ENCODE data around the gene B2M. TPM values are rescaled to one million over a fixed set of nuclear protein-coding genes. Genes with fewer than 3 reads are reported as not detected.

Gene B2M
- polyA plus RNA-seq, 1 experiment = 5,536 TPM

DNA sequence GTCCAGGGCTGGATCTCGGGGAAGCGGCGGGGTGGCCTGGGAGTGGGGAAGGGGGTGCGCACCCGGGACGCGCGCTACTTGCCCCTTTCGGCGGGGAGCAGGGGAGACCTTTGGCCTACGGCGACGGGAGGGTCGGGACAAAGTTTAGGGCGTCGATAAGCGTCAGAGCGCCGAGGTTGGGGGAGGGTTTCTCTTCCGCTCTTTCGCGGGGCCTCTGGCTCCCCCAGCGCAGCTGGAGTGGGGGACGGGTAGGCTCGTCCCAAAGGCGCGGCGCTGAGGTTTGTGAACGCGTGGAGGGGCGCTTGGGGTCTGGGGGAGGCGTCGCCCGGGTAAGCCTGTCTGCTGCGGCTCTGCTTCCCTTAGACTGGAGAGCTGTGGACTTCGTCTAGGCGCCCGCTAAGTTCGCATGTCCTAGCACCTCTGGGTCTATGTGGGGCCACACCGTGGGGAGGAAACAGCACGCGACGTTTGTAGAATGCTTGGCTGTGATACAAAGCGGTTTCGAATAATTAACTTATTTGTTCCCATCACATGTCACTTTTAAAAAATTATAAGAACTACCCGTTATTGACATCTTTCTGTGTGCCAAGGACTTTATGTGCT is 527 bp downstream of the B2M start:
- DNase-seq (ENCODE audit: low read depth, low spot score) = no peak
- H3K27me3 ChIP-seq (ENCODE audit: control insufficient read depth, insufficient read depth, low read length) = no peaks in the 10 kb centered on the region
- TF ChIP-seq, protein P1, sequence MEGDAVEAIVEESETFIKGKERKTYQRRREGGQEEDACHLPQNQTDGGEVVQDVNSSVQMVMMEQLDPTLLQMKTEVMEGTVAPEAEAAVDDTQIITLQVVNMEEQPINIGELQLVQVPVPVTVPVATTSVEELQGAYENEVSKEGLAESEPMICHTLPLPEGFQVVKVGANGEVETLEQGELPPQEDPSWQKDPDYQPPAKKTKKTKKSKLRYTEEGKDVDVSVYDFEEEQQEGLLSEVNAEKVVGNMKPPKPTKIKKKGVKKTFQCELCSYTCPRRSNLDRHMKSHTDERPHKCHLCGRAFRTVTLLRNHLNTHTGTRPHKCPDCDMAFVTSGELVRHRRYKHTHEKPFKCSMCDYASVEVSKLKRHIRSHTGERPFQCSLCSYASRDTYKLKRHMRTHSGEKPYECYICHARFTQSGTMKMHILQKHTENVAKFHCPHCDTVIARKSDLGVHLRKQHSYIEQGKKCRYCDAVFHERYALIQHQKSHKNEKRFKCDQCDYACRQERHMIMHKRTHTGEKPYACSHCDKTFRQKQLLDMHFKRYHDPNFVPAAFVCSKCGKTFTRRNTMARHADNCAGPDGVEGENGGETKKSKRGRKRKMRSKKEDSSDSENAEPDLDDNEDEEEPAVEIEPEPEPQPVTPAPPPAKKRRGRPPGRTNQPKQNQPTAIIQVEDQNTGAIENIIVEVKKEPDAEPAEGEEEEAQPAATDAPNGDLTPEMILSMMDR (IDR thresholded peaks at IDR 0.05; ENCODE audit: low read depth, low read length) = no peak
- H3K9me3 ChIP-seq (ENCODE audit: control insufficient read depth, insufficient read depth, low read length) = no peaks in the 10 kb centered on the region; the same call in 1 of the 2 replicates
- POLR2A ChIA-PET = interaction anchor here (0.6 to 5.0 kb wide), 7 partner anchors 9 to 49 kb away, joined by 3 to 67 read pairs (median 4); partner anchors contain the start of genes SPG11 and TRIM69
- peak overlapping the region; percentile 96 for H3K4me3 ChIP-seq (ENCODE audit: low read depth, low read length)
- CTCF ChIA-PET = interaction anchor here (1.3 to 4.3 kb wide), 4 partner anchors 16 to 50 kb away, joined by 3 to 54 read pairs (median 26); partner anchors contain the start of gene SPG11
- H3K27ac ChIP-seq (ENCODE audit: low read depth, low read length) = peak overlapping the region; percentile 93

DNA sequence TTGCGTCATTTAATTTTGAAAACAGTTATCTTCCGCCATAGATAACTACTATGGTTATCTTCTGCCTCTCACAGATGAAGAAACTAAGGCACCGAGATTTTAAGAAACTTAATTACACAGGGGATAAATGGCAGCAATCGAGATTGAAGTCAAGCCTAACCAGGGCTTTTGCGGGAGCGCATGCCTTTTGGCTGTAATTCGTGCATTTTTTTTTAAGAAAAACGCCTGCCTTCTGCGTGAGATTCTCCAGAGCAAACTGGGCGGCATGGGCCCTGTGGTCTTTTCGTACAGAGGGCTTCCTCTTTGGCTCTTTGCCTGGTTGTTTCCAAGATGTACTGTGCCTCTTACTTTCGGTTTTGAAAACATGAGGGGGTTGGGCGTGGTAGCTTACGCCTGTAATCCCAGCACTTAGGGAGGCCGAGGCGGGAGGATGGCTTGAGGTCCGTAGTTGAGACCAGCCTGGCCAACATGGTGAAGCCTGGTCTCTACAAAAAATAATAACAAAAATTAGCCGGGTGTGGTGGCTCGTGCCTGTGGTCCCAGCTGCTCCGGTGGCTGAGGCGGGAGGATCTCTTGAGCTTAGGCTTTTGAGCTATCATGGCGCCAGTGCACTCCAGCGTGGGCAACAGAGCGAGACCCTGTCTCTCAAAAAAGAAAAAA is 1.2 kb downstream of the B2M start:
- no peaks in the 10 kb centered on the region for H3K27me3 ChIP-seq (ENCODE audit: control insufficient read depth, insufficient read depth, low read length)
- H3K27ac ChIP-seq (ENCODE audit: low read depth, low read length) = no peak overlapping the region
- DNase-seq (ENCODE audit: low read depth, low spot score) = peak; percentile 50
- H3K4me3 ChIP-seq (ENCODE audit: low read depth, low read length) = peak overlapping the region; percentile 96
- H3K9me3 ChIP-seq (ENCODE audit: control insufficient read depth, insufficient read depth, low read length) = no peaks in the 10 kb centered on the region; the same call in 1 of the 2 replicates
- ChIA-PET POLR2A (interaction anchor here (0.7 to 5.0 kb wide), 4 partner anchors 16 to 117 kb away, joined by 3 to 67 read pairs (median 29); partner anchors contain the start of genes SPG11 and TRIM69), CTCF (interaction anchor here (1.5 to 4.3 kb wide), 4 partner anchors 15 to 49 kb away, joined by 9 to 54 read pairs (median 23); partner anchors contain the start of genes SPG11 and TRIM69)
- TF ChIP-seq, protein P1 (IDR thresholded peaks at IDR 0.05; ENCODE audit: low read depth, low read length) = no peak

DNA sequence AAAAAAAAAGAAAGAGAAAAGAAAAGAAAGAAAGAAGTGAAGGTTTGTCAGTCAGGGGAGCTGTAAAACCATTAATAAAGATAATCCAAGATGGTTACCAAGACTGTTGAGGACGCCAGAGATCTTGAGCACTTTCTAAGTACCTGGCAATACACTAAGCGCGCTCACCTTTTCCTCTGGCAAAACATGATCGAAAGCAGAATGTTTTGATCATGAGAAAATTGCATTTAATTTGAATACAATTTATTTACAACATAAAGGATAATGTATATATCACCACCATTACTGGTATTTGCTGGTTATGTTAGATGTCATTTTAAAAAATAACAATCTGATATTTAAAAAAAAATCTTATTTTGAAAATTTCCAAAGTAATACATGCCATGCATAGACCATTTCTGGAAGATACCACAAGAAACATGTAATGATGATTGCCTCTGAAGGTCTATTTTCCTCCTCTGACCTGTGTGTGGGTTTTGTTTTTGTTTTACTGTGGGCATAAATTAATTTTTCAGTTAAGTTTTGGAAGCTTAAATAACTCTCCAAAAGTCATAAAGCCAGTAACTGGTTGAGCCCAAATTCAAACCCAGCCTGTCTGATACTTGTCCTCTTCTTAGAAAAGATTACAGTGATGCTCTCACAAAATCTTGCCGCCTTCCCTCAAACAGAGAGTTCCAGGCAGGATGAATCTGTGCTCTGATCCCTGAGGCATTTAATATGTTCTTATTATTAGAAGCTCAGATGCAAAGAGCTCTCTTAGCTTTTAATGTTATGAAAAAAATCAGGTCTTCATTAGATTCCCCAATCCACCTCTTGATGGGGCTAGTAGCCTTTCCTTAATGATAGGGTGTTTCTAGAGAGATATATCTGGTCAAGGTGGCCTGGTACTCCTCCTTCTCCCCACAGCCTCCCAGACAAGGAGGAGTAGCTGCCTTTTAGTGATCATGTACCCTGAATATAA is 2.0 kb downstream of the B2M start:
- POLR2A ChIA-PET = interaction anchor here (0.5 to 5.0 kb wide), 5 partner anchors 15 to 490 kb away, joined by 3 to 67 read pairs (median 5); partner anchors contain the start of gene TRIM69
- TF ChIP-seq, protein P1 (IDR thresholded peaks at IDR 0.05; ENCODE audit: low read depth, low read length) = peak; percentile 40
- no peaks in the 10 kb centered on the region for H3K27me3 ChIP-seq (ENCODE audit: control insufficient read depth, insufficient read depth, low read length)
- DNase-seq (ENCODE audit: low read depth, low spot score) = no peak
- CTCF ChIA-PET = interaction anchor here (0.5 to 4.3 kb wide), 10 partner anchors 15 to 140 kb away, joined by 3 to 54 read pairs (median 5); partner anchors contain the start of genes SPG11 and TRIM69
- H3K9me3 ChIP-seq (ENCODE audit: control insufficient read depth, insufficient read depth, low read length) = no peaks in the 10 kb centered on the region; the same call in 1 of the 2 replicates
- H3K27ac ChIP-seq (ENCODE audit: low read depth, low read length) = no peak overlapping the region
- H3K4me3 ChIP-seq (ENCODE audit: low read depth, low read length) = peak overlapping the region; percentile 96

DNA sequence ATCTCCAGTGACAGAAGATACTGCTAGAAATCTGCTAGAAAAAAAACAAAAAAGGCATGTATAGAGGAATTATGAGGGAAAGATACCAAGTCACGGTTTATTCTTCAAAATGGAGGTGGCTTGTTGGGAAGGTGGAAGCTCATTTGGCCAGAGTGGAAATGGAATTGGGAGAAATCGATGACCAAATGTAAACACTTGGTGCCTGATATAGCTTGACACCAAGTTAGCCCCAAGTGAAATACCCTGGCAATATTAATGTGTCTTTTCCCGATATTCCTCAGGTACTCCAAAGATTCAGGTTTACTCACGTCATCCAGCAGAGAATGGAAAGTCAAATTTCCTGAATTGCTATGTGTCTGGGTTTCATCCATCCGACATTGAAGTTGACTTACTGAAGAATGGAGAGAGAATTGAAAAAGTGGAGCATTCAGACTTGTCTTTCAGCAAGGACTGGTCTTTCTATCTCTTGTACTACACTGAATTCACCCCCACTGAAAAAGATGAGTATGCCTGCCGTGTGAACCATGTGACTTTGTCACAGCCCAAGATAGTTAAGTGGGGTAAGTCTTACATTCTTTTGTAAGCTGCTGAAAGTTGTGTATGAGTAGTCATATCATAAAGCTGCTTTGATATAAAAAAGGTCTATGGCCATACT is 4.0 kb downstream of the B2M start:
- H3K9me3 ChIP-seq (ENCODE audit: control insufficient read depth, insufficient read depth, low read length) = no peaks in the 10 kb centered on the region; the same call in 1 of the 2 replicates
- no peak for DNase-seq (ENCODE audit: low read depth, low spot score)
- H3K4me3 ChIP-seq (ENCODE audit: low read depth, low read length) = no peak overlapping the region
- ChIA-PET POLR2A (interaction anchor here (0.6 kb wide), 1 partner anchor 22 kb away, joined by 8 read pairs; no protein-coding TSS in a partner anchor), CTCF (interaction anchor here (1.2 to 4.3 kb wide), 3 partner anchors 13 to 23 kb away, joined by 7 to 54 read pairs (median 34); no protein-coding TSS in a partner anchor)
- no peaks in the 10 kb centered on the region for H3K27me3 ChIP-seq (ENCODE audit: control insufficient read depth, insufficient read depth, low read length)
- TF ChIP-seq, protein P1 (IDR thresholded peaks at IDR 0.05; ENCODE audit: low read depth, low read length) = no peak
- H3K27ac ChIP-seq (ENCODE audit: low read depth, low read length) = no peak overlapping the region

Data from AG04450 (cell line).